DMS 273 (cell line): Measurements from ENCODE around the gene COL1A1.

ENCODE experiments used
- DNase-seq: peaks from one replicate; lab custom pipeline; 2025; ENCODE audit not compliant: unreplicated experiment; lab: John Stamatoyannopoulos, UW

Gene COL1A1

GRCh38 chr17:50201276-50201854 is at the start of gene COL1A1:
Gene COL1A1, minus strand, starts transcription at chr17:50201631. Its CDS starts 118 bp downstream, at chr17:50201513.
- DNase-seq: no peak

- no peak for DNase-seq
These were observed 46.8 kb upstream of the COL1A1 start for GRCh38 chr17:50248255-50248654.

GRCh38 chr17:50244771-50245170 is 43.3 kb upstream of the COL1A1 start:
- no peak for DNase-seq

GRCh38 chr17:50241431-50241830 is 40.0 kb upstream of the COL1A1 start:
- DNase-seq: no peak

GRCh38 chr17:50240851-50241250 is 39.4 kb upstream of the COL1A1 start:
- DNase-seq: no peak

GRCh38 chr17:50239937-50240336 is 38.5 kb upstream of the COL1A1 start:
- no peak for DNase-seq

GRCh38 chr17:50238601-50239280 is 37.3 kb upstream of the COL1A1 start:
- no peak for DNase-seq

GRCh38 chr17:50237901-50238300 is 36.5 kb upstream of the COL1A1 start:
- DNase-seq: no peak

- no peak for DNase-seq
These were observed 33.1 kb upstream of the COL1A1 start for GRCh38 chr17:50234581-50234980.

GRCh38 chr17:50225701-50226240 is 24.3 kb upstream of the COL1A1 start:
- no peak for DNase-seq

- DNase-seq: no peak
These were observed 21.5 kb upstream of the COL1A1 start for GRCh38 chr17:50222922-50223321.

GRCh38 chr17:50221864-50222545 is 20.6 kb upstream of the COL1A1 start:
- DNase-seq: no peak

- no peak for DNase-seq
These were observed 19.9 kb upstream of the COL1A1 start for GRCh38 chr17:50221266-50221863.

GRCh38 chr17:50220811-50221210 is 19.4 kb upstream of the COL1A1 start:
- no peak for DNase-seq

GRCh38 chr17:50219939-50220465 is 18.6 kb upstream of the COL1A1 start:
- no peak for DNase-seq

- no peak for DNase-seq
These were observed 17.9 kb upstream of the COL1A1 start for GRCh38 chr17:50219342-50219741.

- no peak for DNase-seq
These were observed 17.4 kb upstream of the COL1A1 start for GRCh38 chr17:50218771-50219315.

GRCh38 chr17:50218071-50218759 is 16.8 kb upstream of the COL1A1 start:
- no peak for DNase-seq

- no peak for DNase-seq
These were observed 16.2 kb upstream of the COL1A1 start for GRCh38 chr17:50217591-50217990.

- DNase-seq: no peak
These were observed 13.7 kb upstream of the COL1A1 start for GRCh38 chr17:50214976-50215760.
